Measurements from ENCODE around the gene RHD. TPM values are rescaled to one million over a fixed set of nuclear protein-coding genes. Genes with fewer than 3 reads are reported as not detected.
"Not testable (repeated sequence)": the region's sequence is repeated elsewhere in the genome, so short reads cannot be mapped to it uniquely, and the experiment has no call there.

RHD gene
- total and polyA plus RNA-seq, 2 of the 4 experiments (the other 2 are of a cell fraction): not detected

DNA sequence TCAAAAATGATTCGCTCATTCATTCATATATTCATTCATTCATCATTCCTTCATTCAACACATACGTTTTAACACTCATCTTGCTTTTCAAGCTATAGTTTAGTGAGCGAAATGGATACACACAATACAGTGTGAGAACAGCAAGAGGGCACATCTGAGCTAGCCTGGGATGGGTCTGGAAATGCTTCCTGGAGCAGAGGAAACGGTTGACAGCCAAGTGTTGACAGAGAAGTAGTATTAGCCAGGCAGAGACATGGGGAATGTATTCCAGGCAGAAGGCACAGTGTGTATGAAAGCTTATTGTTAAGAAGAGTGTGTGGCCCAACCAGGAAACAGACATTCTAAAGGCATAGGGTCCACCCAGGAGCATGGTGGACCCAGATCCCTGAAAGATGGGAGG lies 32.6 kb downstream of the RHD start:
- H4K8ac ChIP-seq (ENCODE audit: low read depth in 2 of 2, low read length in 2 of 2); H3K79me1 ChIP-seq (ENCODE audit: low read depth in 1 of 2, low read length in 2 of 2); H3K27me3 ChIP-seq (ENCODE audit: control insufficient read depth, insufficient read depth, low read length); H3K4me3 ChIP-seq (ENCODE audit: insufficient read depth, low read depth, low read length); H3K4ac ChIP-seq (ENCODE audit: low read depth, low read length); POLR2A ChIA-PET (ENCODE audit: unreplicated experiment); H3K9me3 ChIP-seq (ENCODE audit: control insufficient read depth, insufficient read depth, low read length); H3K4me1 ChIP-seq (ENCODE audit: control insufficient read depth, insufficient read depth, low read length); dilution Hi-C loops (cut with HindIII; ENCODE audit: low sequenced_read_pairs, unreplicated experiment); DNase-seq; CTCF ChIA-PET; H2BK20ac ChIP-seq (ENCODE audit: low read depth, low read length); H3K36me3 ChIP-seq (ENCODE audit: control insufficient read depth, insufficient read depth, low read length); H4K91ac ChIP-seq (ENCODE audit: insufficient read depth, low read depth, low read length); H2BK120ac ChIP-seq (ENCODE audit: low read depth, low read length); ATAC-seq (ENCODE audit: low read depth); in situ Hi-C loops (cut with MboI; ENCODE audit: low sequenced_read_pairs); H3K27ac ChIP-seq (ENCODE audit: insufficient read depth, low read length); H2AK9ac ChIP-seq (replicated peaks; ENCODE audit: low read depth, low read length, poor library complexity); H2AK5ac ChIP-seq (ENCODE audit: low read depth, low read length); H3K23ac ChIP-seq (ENCODE audit: low read depth, low read length); H4K20me1 ChIP-seq (ENCODE audit: insufficient read depth, low read length); H2BK15ac ChIP-seq (ENCODE audit: low read depth, low read length); intact Hi-C loops (cut with micrococcal nuclease); H3K18ac ChIP-seq (ENCODE audit: low read depth, low read length); H2AFZ ChIP-seq (replicated peaks; ENCODE audit: low read length, poor library complexity); H3K14ac ChIP-seq (replicated peaks; ENCODE audit: low read depth, low read length); H4K5ac ChIP-seq (ENCODE audit: low read depth, low read length); H3K9ac ChIP-seq (ENCODE audit: low read depth, low read length); H3K4me2 ChIP-seq (ENCODE audit: low read depth, low read length); H3K9me1 ChIP-seq (ENCODE audit: insufficient read depth, low read length); BruUV-seq (replicated peaks); H2BK5ac ChIP-seq (ENCODE audit: low read depth, low read length, poor library complexity, severe bottlenecking); H3K56ac ChIP-seq (ENCODE audit: extremely low read depth, insufficient read depth, low read length): not testable (repeated sequence)
- 80% methylated on average over 1 of the region's 4 CpGs; no CpG with 5 or more reads in 1 of the 2 experiments for WGBS, 2 experiments (ENCODE audit: extremely low coverage in 2 of 2, insufficient read length in 1 of 2)

DNA sequence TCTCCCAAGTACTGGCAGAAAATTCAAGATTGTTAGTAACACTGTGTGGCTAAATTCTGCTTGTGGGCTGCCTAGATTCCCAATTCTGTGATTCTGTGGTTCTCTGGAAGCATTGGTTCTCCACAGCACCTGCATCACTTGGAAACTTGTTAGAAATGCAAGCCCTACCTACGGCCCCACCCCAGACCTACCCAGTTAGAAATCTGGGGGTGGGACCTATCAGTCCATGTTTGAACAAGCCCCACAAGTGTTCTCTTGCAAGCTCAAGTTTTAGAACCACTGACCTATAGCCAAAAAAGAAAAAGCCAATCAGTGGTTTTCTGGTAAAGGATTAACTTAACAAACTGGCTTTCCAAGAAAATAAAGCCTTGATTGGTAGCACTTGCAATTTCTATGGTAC lies 35.9 kb downstream of the RHD start:
- H3K4ac ChIP-seq (ENCODE audit: low read depth, low read length); H2AFZ ChIP-seq (replicated peaks; ENCODE audit: low read length, poor library complexity); H2AK5ac ChIP-seq (ENCODE audit: low read depth, low read length); H3K9me1 ChIP-seq (ENCODE audit: insufficient read depth, low read length); H3K4me3 ChIP-seq (ENCODE audit: insufficient read depth, low read depth, low read length); H2BK15ac ChIP-seq (ENCODE audit: low read depth, low read length); DNase-seq; H4K5ac ChIP-seq (ENCODE audit: low read depth, low read length); ATAC-seq (ENCODE audit: low read depth); in situ Hi-C loops (cut with MboI; ENCODE audit: low sequenced_read_pairs); H2AK9ac ChIP-seq (replicated peaks; ENCODE audit: low read depth, low read length, poor library complexity); POLR2A ChIA-PET (ENCODE audit: unreplicated experiment); H3K27ac ChIP-seq (ENCODE audit: insufficient read depth, low read length); H3K18ac ChIP-seq (ENCODE audit: low read depth, low read length); H3K9me3 ChIP-seq (ENCODE audit: control insufficient read depth, insufficient read depth, low read length); H3K23ac ChIP-seq (ENCODE audit: low read depth, low read length); dilution Hi-C loops (cut with HindIII; ENCODE audit: low sequenced_read_pairs, unreplicated experiment); H3K27me3 ChIP-seq (ENCODE audit: control insufficient read depth, insufficient read depth, low read length); H3K9ac ChIP-seq (ENCODE audit: low read depth, low read length); CTCF ChIA-PET; H3K4me1 ChIP-seq (ENCODE audit: control insufficient read depth, insufficient read depth, low read length); H2BK5ac ChIP-seq (ENCODE audit: low read depth, low read length, poor library complexity, severe bottlenecking); H3K56ac ChIP-seq (ENCODE audit: extremely low read depth, insufficient read depth, low read length); H4K20me1 ChIP-seq (ENCODE audit: insufficient read depth, low read length); H2BK120ac ChIP-seq (ENCODE audit: low read depth, low read length); intact Hi-C loops (cut with micrococcal nuclease); H3K36me3 ChIP-seq (ENCODE audit: control insufficient read depth, insufficient read depth, low read length); H4K8ac ChIP-seq (ENCODE audit: low read depth in 2 of 2, low read length in 2 of 2); H3K4me2 ChIP-seq (ENCODE audit: low read depth, low read length); BruUV-seq (replicated peaks); H4K91ac ChIP-seq (ENCODE audit: insufficient read depth, low read depth, low read length); H2BK20ac ChIP-seq (ENCODE audit: low read depth, low read length); H3K79me1 ChIP-seq (ENCODE audit: low read depth in 1 of 2, low read length in 2 of 2); H3K14ac ChIP-seq (replicated peaks; ENCODE audit: low read depth, low read length): not testable (repeated sequence)
- WGBS, 2 experiments (ENCODE audit: extremely low coverage in 2 of 2, insufficient read length in 1 of 2): no CpG with 5 or more reads among the region's 1 CpG

All from IMR-90 (cell line).